GM23338 (cell line): Measurements from ENCODE around the gene TNS1. TPM values are rescaled to one million over a fixed set of nuclear protein-coding genes. Genes with fewer than 3 reads are reported as not detected.

Source experiments
- ATAC-seq: fragments of 200-7000 bp; cut with Tn5 transposase; 3 replicates; pipeline ENCODE4 v1.9.1; 2020
- DNase-seq: peaks from one replicate; pipeline ENCODE4 v3.0.0-alpha.2; 2015; ENCODE audit warnings: low spot score
- H2AFZ ChIP-seq: fragments of 200-600 bp; sonication (generic); 2 replicates; pipeline ENCODE4 v1.8.0; 2016; ENCODE audit warnings: antibody characterized with exemption, mild to moderate bottlenecking, moderate library complexity
- H3F3A ChIP-seq: fragments of 200-600 bp; sonication (generic); replicated peaks from 2 replicates; pipeline ENCODE4 v1.8.0; 2017; ENCODE audit warnings: antibody characterized with exemption, mixed run types, low read depth
- H3K27ac ChIP-seq: fragments of 200-600 bp; sonication (generic); 2 replicates; pipeline ENCODE4 v1.6.1; 2016; ENCODE audit warnings: low read depth
- H3K27me3 ChIP-seq: fragments of 200-600 bp; sonication (generic); 2 replicates; pipeline ENCODE4 v1.8.0; 2016; ENCODE audit warnings: mild to moderate bottlenecking, mixed run types, moderate library complexity; ENCODE audit not compliant: insufficient read depth
- H3K36me3 ChIP-seq: fragments of 200-600 bp; sonication (generic); 2 replicates; pipeline ENCODE4 v1.8.0; 2016; ENCODE audit warnings: mild to moderate bottlenecking; ENCODE audit not compliant: insufficient read depth
- H3K4me1 ChIP-seq: fragments of 200-600 bp; sonication (generic); 2 replicates; pipeline ENCODE4 v1.8.0; 2016; ENCODE audit warnings: mild to moderate bottlenecking, moderate library complexity; ENCODE audit not compliant: insufficient read depth
- H3K4me2 ChIP-seq: fragments of 200-600 bp; sonication (generic); 2 replicates; pipeline ENCODE4 v1.7.1; 2017; ENCODE audit warnings: mixed run types
- H3K4me3 ChIP-seq: fragments of 200-600 bp; sonication (generic); 2 replicates; pipeline ENCODE4 v1.6.1; 2016; ENCODE audit warnings: mixed run types
- H3K79me2 ChIP-seq: fragments of 200-600 bp; sonication (generic); replicated peaks from 2 replicates; pipeline ENCODE4 v1.8.0; 2017; ENCODE audit warnings: mild to moderate bottlenecking; ENCODE audit not compliant: insufficient read depth
- H3K9me2 ChIP-seq: fragments of 200-600 bp; sonication (generic); 2 replicates; pipeline ENCODE4 v1.8.0; 2017; ENCODE audit not compliant: insufficient read depth
- H4K20me1 ChIP-seq: fragments of 200-600 bp; sonication (generic); replicated peaks from 2 replicates; pipeline ENCODE4 v1.8.0; 2017; ENCODE audit warnings: mild to moderate bottlenecking; ENCODE audit not compliant: insufficient read depth
- H3K27ac Mint-ChIP-seq: 2 replicates; pipeline ENCODE4 v1.8.0; 2020; ENCODE audit warnings: inconsistent platforms, mild to moderate bottlenecking, moderate library complexity, mixed read lengths
- H3K27me3 Mint-ChIP-seq: 3 replicates; pipeline ENCODE4 v1.8.0; 2022; ENCODE audit warnings: low read depth, mild to moderate bottlenecking, moderate library complexity, mixed read lengths, inconsistent platforms; ENCODE audit not compliant: insufficient read depth, poor library complexity
- H3K36me3 Mint-ChIP-seq: 3 replicates; pipeline ENCODE4 v1.8.0; 2021; ENCODE audit warnings: low read depth, mild to moderate bottlenecking, inconsistent platforms, moderate library complexity, mixed read lengths
- H3K4me1 Mint-ChIP-seq: 3 replicates; pipeline ENCODE4 v1.8.0; 2020; ENCODE audit warnings: mild to moderate bottlenecking, inconsistent platforms, mixed read lengths
- H3K4me3 Mint-ChIP-seq: 3 replicates; pipeline ENCODE4 v1.8.0; 2021; ENCODE audit warnings: moderate library complexity, mild to moderate bottlenecking, inconsistent platforms, mixed read lengths
- H3K9me3 Mint-ChIP-seq: 3 replicates; pipeline ENCODE4 v1.8.0; 2020; ENCODE audit warnings: moderate library complexity, mild to moderate bottlenecking, inconsistent platforms, mixed read lengths
- CREB1 ChIP-seq: fragments of 250-450 bp; sonication (Bioruptor Pico); IDR thresholded peaks from 2 replicates; pipeline ENCODE4 v1.5.0; 2020; ENCODE audit warnings: low read depth, mild to moderate bottlenecking, moderate library complexity
- EZH2phosphoT487 ChIP-seq: fragments of 200-600 bp; sonication (generic); IDR thresholded peaks from one replicate; pipeline ENCODE4 v1.8.1; 2018; ENCODE audit warnings: antibody characterized with exemption; ENCODE audit not compliant: unreplicated experiment
- JUNB ChIP-seq: IDR thresholded peaks from one replicate; pipeline ENCODE4 v1.6.1; 2016; ENCODE audit warnings: antibody characterized with exemption; ENCODE audit not compliant: unreplicated experiment
- POLR2AphosphoS5 ChIP-seq: IDR thresholded peaks from 2 replicates; pipeline ENCODE4 v1.6.1; 2016; ENCODE audit warnings: antibody characterized with exemption, low read depth
- STAT1 ChIP-seq: IDR thresholded peaks from one replicate; pipeline ENCODE4 v1.6.1; 2016; ENCODE audit warnings: antibody characterized with exemption; ENCODE audit not compliant: unreplicated experiment
- ZNF114 ChIP-seq: fragments of 250-450 bp; sonication (Bioruptor Pico); IDR thresholded peaks from 2 replicates; pipeline ENCODE4 v1.5.0; 2020; ENCODE audit warnings: mild to moderate bottlenecking, moderate library complexity
- ZNF331 ChIP-seq: fragments of 250-450 bp; sonication (Bioruptor Pico); IDR thresholded peaks from 2 replicates; pipeline ENCODE4 v1.5.0; 2020; ENCODE audit warnings: low read depth, mild to moderate bottlenecking, moderate library complexity
- ZNF462 ChIP-seq: fragments of 250-450 bp; sonication (Bioruptor Pico); IDR thresholded peaks from 2 replicates; pipeline ENCODE4 v1.5.0; 2020; ENCODE audit warnings: mild to moderate bottlenecking, moderate library complexity
- polyA plus RNA-seq: library from polyadenylated mRNA; unstranded; fragments of >200 nt; fragmentation: Nextera tagmentation; extraction: Ambion mirVana; gene quantifications from 2 replicates; pipeline ENCODE4 v1.2.1, GENCODE V29; 2016
- total RNA-seq: library from RNA; depleted of rRNA; stranded (reverse); fragments of >200 nt; shearing (Covaris generic); gene quantifications from 2 replicates; pipeline ENCODE4 v1.2.3, GENCODE V29; 2014

TNS1 gene
- total and polyA plus RNA-seq, 2 experiments from 2014 or later = 2.0 to 7.4 TPM

- no peak for TF ChIP-seq ZNF462 (CRISPR knock-in tag)
- TF ChIP-seq ZNF331 (CRISPR knock-in tag) = no peak
- no peak for TF ChIP-seq POLR2AphosphoS5
- TF ChIP-seq STAT1 = no peak
- no peak for TF ChIP-seq ZNF114 (CRISPR knock-in tag)
- TF ChIP-seq CREB1 (CRISPR knock-in tag) = no peak
- no peak for TF ChIP-seq EZH2phosphoT487
Measured at GRCh38 chr2:217902379-217903141, 100.2 kb downstream of the TNS1 start (continued).

DNA sequence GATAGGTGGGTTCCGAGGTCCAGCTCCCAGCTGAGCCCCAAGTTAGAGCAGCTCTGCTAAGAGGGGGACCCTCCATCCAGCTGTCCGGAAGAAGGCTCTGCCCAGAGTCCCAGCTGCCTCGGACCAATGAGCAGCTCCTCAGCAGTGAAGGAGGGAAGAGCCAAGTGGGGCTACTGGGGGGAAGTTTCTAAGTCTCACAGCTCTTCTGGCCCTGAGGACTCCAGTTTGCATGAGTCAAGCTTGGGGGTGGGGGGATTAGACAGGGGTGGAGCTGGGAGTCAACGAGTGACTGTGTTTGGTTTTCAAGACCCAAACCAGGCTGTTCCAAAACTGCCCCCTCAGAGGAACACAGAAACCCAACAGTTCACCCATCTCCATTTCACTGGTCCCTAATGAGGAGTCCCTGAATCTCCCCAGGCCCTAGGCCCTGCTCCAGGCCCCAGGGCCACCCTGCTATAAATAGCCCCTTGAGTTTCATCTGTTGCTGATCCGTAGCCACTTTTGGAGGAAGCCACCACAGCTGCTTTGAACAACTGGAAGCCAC is 100.9 kb downstream of the TNS1 start:
- no peak overlapping the region for H3K27ac ChIP-seq
- no peak overlapping the region for H3K27ac Mint-ChIP-seq
- TF ChIP-seq JUNB = no peak
- TF ChIP-seq ZNF462 (CRISPR knock-in tag) = no peak

More for the DNA sequence above, 100.9 kb downstream of the TNS1 start:
- H3K4me1 Mint-ChIP-seq = peaks cover 17% of the 10 kb centered on the region
- Histone ChIP-seq H4K20me1 (no peaks in the 10 kb centered on the region), H3K36me3 (no peaks in the 10 kb centered on the region), H3K4me1 (no peaks in the 10 kb centered on the region), H3K4me3 (no peak overlapping the region), H3K4me2 (no peak overlapping the region), H3K27me3 (no peaks in the 10 kb centered on the region), H3K79me2 (no peaks in the 10 kb centered on the region), H3K9me2 (no peaks in the 10 kb centered on the region), H3F3A (no peaks in the 10 kb centered on the region), H2AFZ (no peak overlapping the region)
- no peaks in the 10 kb centered on the region; the same call in 2 of the 3 replicates for H3K36me3 Mint-ChIP-seq
- no peak overlapping the region for H3K4me3 Mint-ChIP-seq
- ATAC-seq (no peak), DNase-seq (no peak)
- H3K27me3 Mint-ChIP-seq = peaks cover 6% of the 10 kb centered on the region
- no peaks in the 10 kb centered on the region for H3K9me3 Mint-ChIP-seq
